Measurements from ENCODE around the gene OOSP2. TPM values are rescaled to one million over a fixed set of nuclear protein-coding genes. Genes with fewer than 3 reads are reported as not detected.

Gene OOSP2
- total RNA-seq, 3 donors from 2014 or later: not detected

- no peak for ATAC-seq
- no peak overlapping the region for H3K4me3 Mint-ChIP-seq
- no peaks in the 10 kb centered on the region for H3K36me3 Mint-ChIP-seq (ENCODE audit: insufficient read depth)
- peaks cover 5% of the 10 kb centered on the region for H3K27me3 Mint-ChIP-seq (ENCODE audit: low read depth)
- H3K4me1 Mint-ChIP-seq (ENCODE audit: low read depth): peaks cover 1% of the 10 kb centered on the region
- no peaks in the 10 kb centered on the region for H3K9me3 Mint-ChIP-seq
- DNase-seq: no peak
Measured at GRCh38 chr11:60097189-60097588, 57.0 kb downstream of the OOSP2 start.

Other genes with a start within 250 kb of the OOSP2 start
- 10 to 100 TPM; 80.3 to 89.6 (median 81.2) TPM for gene MRPL16, start 229.6 kb upstream of the OOSP2 start, total RNA-seq
- gene CBLIF, start 194.9 kb upstream of the OOSP2 start, total RNA-seq: not detected
- gene TCN1, start 173.9 kb upstream of the OOSP2 start, total RNA-seq: not detected
- not detected for gene OOSP3, start 161.6 kb upstream of the OOSP2 start, total RNA-seq
- gene OOSP1, start 102.0 kb upstream of the OOSP2 start, total RNA-seq: not detected
- not detected for gene OOSP4A, start 76.4 kb upstream of the OOSP2 start, total RNA-seq
- gene OOSP4B, start 23.2 kb upstream of the OOSP2 start, total RNA-seq: not detected
- not detected for gene MS4A3, start 16.3 kb downstream of the OOSP2 start, total RNA-seq
- not detected for gene MS4A2, start 48.3 kb downstream of the OOSP2 start, total RNA-seq
- not detected for gene MS4A6A, start 142.7 kb downstream of the OOSP2 start, total RNA-seq
- not detected for gene MS4A4E, start 202.7 kb downstream of the OOSP2 start, total RNA-seq
- not detected for gene MS4A4A, start 240.3 kb downstream of the OOSP2 start, total RNA-seq

Data from activated T-cell treated with anti-CD3 and anti-CD28 coated beads, Interleukin-2, amount 50 U/mL, for 4 hours (primary cell).